ENCODE data around the gene SUMO2. TPM values are rescaled to one million over a fixed set of nuclear protein-coding genes. Genes with fewer than 3 reads are reported as not detected.

The SUMO2 gene
- total and polyA plus RNA-seq, 2 of the 4 experiments (the other 2 are of a cell fraction) = 71.3 to 83.7 TPM

GRCh38 chr17:75124819-75125162, 58.0 kb downstream of the SUMO2 start:
- peaks cover 17% of the 10 kb centered on the region for H3K36me3 ChIP-seq (ENCODE audit: control insufficient read depth, insufficient read depth, low read length)
- no peak overlapping the region for H4K91ac ChIP-seq (ENCODE audit: insufficient read depth, low read depth, low read length)
- H3K4me3 ChIP-seq (ENCODE audit: insufficient read depth, low read depth, low read length) = no peak overlapping the region
- no peak overlapping the region for H4K5ac ChIP-seq (ENCODE audit: low read depth, low read length)
- no peak overlapping the region for H3K4ac ChIP-seq (ENCODE audit: low read depth, low read length)
- H3K9ac ChIP-seq (ENCODE audit: low read depth, low read length) = no peak overlapping the region
- intact Hi-C loops (cut with micrococcal nuclease) = no loop called here
- H2BK15ac ChIP-seq (ENCODE audit: low read depth, low read length) = no peak overlapping the region
- peaks cover 22% of the 10 kb centered on the region for H3K9me1 ChIP-seq (ENCODE audit: insufficient read depth, low read length)
- no peak overlapping the region for H3K27ac ChIP-seq (ENCODE audit: insufficient read depth, low read length)
- no peak overlapping the region for H2BK120ac ChIP-seq (ENCODE audit: low read depth, low read length)
- peaks cover 5% of the 10 kb centered on the region for H4K20me1 ChIP-seq (ENCODE audit: insufficient read depth, low read length)
- H2AFZ ChIP-seq (replicated peaks; ENCODE audit: low read length, poor library complexity) = no peak overlapping the region
- no peak overlapping the region for H4K8ac ChIP-seq (ENCODE audit: low read depth in 2 of 2, low read length in 2 of 2)
- no peak overlapping the region for H3K14ac ChIP-seq (replicated peaks; ENCODE audit: low read depth, low read length)
- H3K4me1 ChIP-seq (ENCODE audit: control insufficient read depth, insufficient read depth, low read length) = 0 out of 2 replicates have a peak, but pooled peaks cover 2% of the 10 kb centered on the region
- no peak overlapping the region for H3K56ac ChIP-seq (ENCODE audit: extremely low read depth, insufficient read depth, low read length)
- H2BK5ac ChIP-seq (ENCODE audit: low read depth, low read length, poor library complexity, severe bottlenecking) = no peak overlapping the region
- H3K23ac ChIP-seq (ENCODE audit: low read depth, low read length) = no peak overlapping the region
- dilution Hi-C loops (cut with HindIII; ENCODE audit: low sequenced_read_pairs, unreplicated experiment) = no loop called here
- no peaks in the 10 kb centered on the region for H3K9me3 ChIP-seq (ENCODE audit: control insufficient read depth, insufficient read depth, low read length)
- no peak overlapping the region for H3K4me2 ChIP-seq (ENCODE audit: low read depth, low read length)
- H3K27me3 ChIP-seq (ENCODE audit: control insufficient read depth, insufficient read depth, low read length) = no peaks in the 10 kb centered on the region
- in situ Hi-C loops (cut with MboI; ENCODE audit: low sequenced_read_pairs) = no loop called here
- POLR2A ChIA-PET (ENCODE audit: unreplicated experiment) = no interaction called here
- DNase-seq (no peak), ATAC-seq (ENCODE audit: low read depth) (no peak)
- no peak overlapping the region for H2AK5ac ChIP-seq (ENCODE audit: low read depth, low read length)
- H3K79me1 ChIP-seq (ENCODE audit: low read depth in 1 of 2, low read length in 2 of 2) = peaks cover 7 to 43% of the 10 kb centered on the region in 2 experiments; a peak in 3 of 4 replicates
- no peak overlapping the region for H3K18ac ChIP-seq (ENCODE audit: low read depth, low read length)
- no peak overlapping the region for H2BK20ac ChIP-seq (ENCODE audit: low read depth, low read length)
- TF ChIP-seq ELK1 (IDR thresholded peaks at IDR 0.05; ENCODE audit: borderline replicate concordance, low read depth, low read length) (no peak), USF2 (IDR thresholded peaks at IDR 0.05; ENCODE audit: low read depth, low read length) (no peak), RFX5 (IDR thresholded peaks at IDR 0.05; ENCODE audit: low read depth, low read length) (no peak), NFE2L2 (IDR thresholded peaks at IDR 0.05; ENCODE audit: low read depth, low read length) (no peak), POLR2A (IDR thresholded peaks at IDR 0.05; ENCODE audit: low read depth, low read length) (no peak), FOS (IDR thresholded peaks at IDR 0.05; ENCODE audit: low read depth, low read length) (no peak), CEBPB (IDR thresholded peaks at IDR 0.05; ENCODE audit: low read depth, low read length) (no peak), RCOR1 (IDR thresholded peaks at IDR 0.05; ENCODE audit: insufficient replicate concordance, low read length) (no peak)
- H2AK9ac ChIP-seq (replicated peaks; ENCODE audit: low read depth, low read length, poor library complexity) = peak overlapping the region; percentile 71
- CTCF ChIA-PET = interaction anchor here (1.3 to 3.6 kb wide), 2 partner anchors 11 to 55 kb away, joined by 4 to 13 read pairs; no protein-coding TSS in a partner anchor
- no TSS peak for BruUV-seq (replicated peaks)
- WGBS, 2 experiments (ENCODE audit: extremely low coverage in 2 of 2, insufficient read length in 1 of 2) = 100% methylated on average over 1 of the region's 4 CpGs; no CpG with 5 or more reads in 1 of the 2 experiments

Measured in IMR-90 (cell line).